Globus pallidus (tissue), 1 donor: Measurements from ENCODE around the gene PPP4R3B.
A peak's percentile ranks its signal among the peaks of the same experiment; 100 is the strongest.

Experiments used
- DNase-seq: peaks from one replicate; pipeline ENCODE4 v3.0.0-alpha.2; 2015; ENCODE audit warnings: low spot score

PPP4R3B gene

GRCh38 chr2:55511508-55512124 lies 105.8 kb downstream of the PPP4R3B start:
- peak; percentile 48 for DNase-seq

DNA sequence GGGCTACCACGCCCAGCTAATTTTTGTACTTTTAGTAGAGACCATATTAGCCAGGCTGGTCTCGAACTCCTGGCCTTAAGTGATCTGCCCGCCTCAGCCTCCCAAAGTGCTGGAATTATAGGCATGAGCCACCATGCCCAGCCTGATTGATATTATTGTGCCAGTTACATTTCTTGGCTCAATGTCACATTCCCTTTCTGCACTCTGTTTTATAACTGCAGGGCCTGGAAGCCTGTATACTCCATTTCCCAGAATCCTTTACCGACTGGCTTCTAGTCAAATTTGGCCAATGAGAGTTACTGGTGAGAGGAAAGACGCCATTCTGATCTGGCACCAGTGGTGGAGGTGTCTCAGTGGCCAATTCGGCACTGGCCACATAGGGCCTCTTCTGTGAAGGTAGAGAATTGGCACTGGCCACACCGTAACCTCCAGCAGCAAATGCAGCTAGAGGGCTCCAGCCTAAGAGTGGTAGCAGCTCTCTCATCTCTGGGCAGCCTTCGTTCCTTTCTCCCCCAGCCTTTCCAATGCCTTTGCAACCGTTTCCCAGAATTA lies 114.8 kb downstream of the PPP4R3B start:
- DNase-seq, result no peak

- DNase-seq, result no peak
These were observed 117.4 kb downstream of the PPP4R3B start for GRCh38 chr2:55500025-55500424.

- DNase-seq, result no peak
These were observed 118.8 kb downstream of the PPP4R3B start for GRCh38 chr2:55498582-55498981.
